CD14-positive monocyte (primary cell): Measurements from ENCODE around the gene TTYH3. TPM values are rescaled to one million over a fixed set of nuclear protein-coding genes. Genes with fewer than 3 reads are reported as not detected.

ENCODE experiments used
- DNase-seq, 3 donors: peaks; one replicate each; pipeline ENCODE4 v3.0.0-alpha.2; 2011 to 2022
- H2AFZ ChIP-seq: 2 replicates; pipeline ENCODE4 v1.6.0; 2012; ENCODE audit warnings: mild to moderate bottlenecking, low read depth, low read length, inconsistent platforms; ENCODE audit not compliant: insufficient read depth, poor library complexity, severe bottlenecking
- H3K27ac ChIP-seq, 2 donors: 1 replicate in 1 of 2; 2 replicates in 1 of 2; pipeline ENCODE4 v1.5.1; 2012 to 2013; ENCODE audit warnings: low read length in 2 of 2, control low read depth in 1 of 2, inconsistent platforms in 1 of 2, low read depth in 1 of 2, mild to moderate bottlenecking in 1 of 2
- H3K27me3 ChIP-seq, 2 donors: one replicate each; pipeline versions ENCODE4 v1.6.0 to v1.6.1; 2011 to 2013; ENCODE audit warnings: low read length in 2 of 2; ENCODE audit not compliant: control insufficient read depth in 2 of 2, insufficient read depth in 2 of 2
- H3K36me3 ChIP-seq, 2 donors: replicated peaks in 1 of 2; 1 replicate in 1 of 2; 2 replicates in 1 of 2; pipeline versions ENCODE4 v1.5.1 to v1.6.1; 2012 to 2013; ENCODE audit warnings: low read length in 2 of 2, control low read depth in 1 of 2, inconsistent platforms in 1 of 2, mild to moderate bottlenecking in 1 of 2; ENCODE audit not compliant: insufficient read depth in 2 of 2, control insufficient read depth in 1 of 2
- H3K4me1 ChIP-seq, 2 donors: 1 replicate in 1 of 2; 2 replicates in 1 of 2; pipeline versions ENCODE4 v1.5.1 to v1.6.1; 2012 to 2013; ENCODE audit warnings: low read length in 2 of 2, control low read depth in 1 of 2, inconsistent platforms in 1 of 2, mild to moderate bottlenecking in 1 of 2, moderate library complexity in 1 of 2; ENCODE audit not compliant: insufficient read depth in 2 of 2, control insufficient read depth in 1 of 2
- H3K4me2 ChIP-seq: replicated peaks from 2 replicates; pipeline ENCODE3; 2012; ENCODE audit warnings: low read length, moderate library complexity, mild to moderate bottlenecking; ENCODE audit not compliant: poor library complexity, severe bottlenecking; ENCODE audit errors: extremely low read depth
- H3K4me3 ChIP-seq, 3 experiments: fragments of 200-600 bp in 1 of 3; sonication (generic) in 1 of 3; replicated peaks in 1 of 3; 1 replicate in 2 of 3; 2 replicates in 1 of 3; pipeline ENCODE4 v1.5.1; 2011 to 2013; ENCODE audit warnings: low read length in 3 of 3, mild to moderate bottlenecking in 3 of 3, control low read depth in 2 of 3, low read depth in 2 of 3, inconsistent platforms in 1 of 3, moderate library complexity in 1 of 3
- H3K79me2 ChIP-seq: 2 replicates; pipeline ENCODE4 v1.6.0; 2012; ENCODE audit warnings: mild to moderate bottlenecking, control low read depth, inconsistent platforms, low read length, moderate library complexity; ENCODE audit not compliant: insufficient read depth
- H3K9ac ChIP-seq: 2 replicates; pipeline ENCODE4 v1.6.0; 2017; ENCODE audit warnings: low read length, mild to moderate bottlenecking; ENCODE audit not compliant: insufficient read depth, poor library complexity, severe bottlenecking
- H3K9me3 ChIP-seq, 2 donors: replicated peaks in 1 of 2; 1 replicate in 1 of 2; 2 replicates in 1 of 2; pipeline versions ENCODE4 v1.5.1 to v1.6.1; 2012 to 2013; ENCODE audit warnings: low read length in 2 of 2, control low read depth in 1 of 2; ENCODE audit not compliant: control insufficient read depth in 1 of 2, insufficient read depth in 1 of 2
- H4K20me1 ChIP-seq: 2 replicates; pipeline ENCODE4 v1.6.0; 2012; ENCODE audit warnings: mild to moderate bottlenecking, low read length, control low read depth, moderate library complexity; ENCODE audit not compliant: insufficient read depth
- H3K27ac Mint-ChIP-seq, 7 donors: one replicate each; pipeline ENCODE4 v1.8.0; 2020; ENCODE audit warnings: mild to moderate bottlenecking in 7 of 7, mixed read lengths in 7 of 7, moderate library complexity in 6 of 7, inconsistent platforms in 2 of 7
- H3K27me3 Mint-ChIP-seq, 3 donors: one replicate each; pipeline ENCODE4 v1.8.0; 2021 to 2022; ENCODE audit warnings: low read depth in 3 of 3, mild to moderate bottlenecking in 3 of 3, mixed read lengths in 3 of 3, moderate library complexity in 3 of 3, inconsistent platforms in 1 of 3
- H3K36me3 Mint-ChIP-seq, 2 donors: one replicate each; pipeline ENCODE4 v1.8.0; 2020; ENCODE audit warnings: mixed read lengths in 2 of 2, inconsistent platforms in 1 of 2, mild to moderate bottlenecking in 1 of 2
- H3K4me1 Mint-ChIP-seq: one replicate; pipeline ENCODE4 v1.8.0; 2020; ENCODE audit warnings: mild to moderate bottlenecking, mixed read lengths
- H3K4me3 Mint-ChIP-seq, 2 donors: one replicate each; pipeline ENCODE4 v1.8.0; 2020; ENCODE audit warnings: mild to moderate bottlenecking in 2 of 2, mixed read lengths in 2 of 2, moderate library complexity in 1 of 2
- H3K9me3 Mint-ChIP-seq, 7 donors: one replicate each; pipeline ENCODE4 v1.8.0; 2020 to 2022; ENCODE audit warnings: mixed read lengths in 7 of 7, mild to moderate bottlenecking in 6 of 7, moderate library complexity in 6 of 7, inconsistent platforms in 2 of 7
- CTCF ChIP-seq: fragments of 200-600 bp; IDR thresholded peaks from one replicate; pipeline ENCODE4 v1.8.0; 2022; ENCODE audit warnings: antibody characterized with exemption, mild to moderate bottlenecking
- WGBS: methylation state at CpG from one replicate; pipeline ENCODE4 v1.1.5; 2013; ENCODE audit warnings: missing lambda C conversion rate; ENCODE audit not compliant: insufficient coverage; 5-methylcytosine and 5-hydroxymethylcytosine counted together
- intact Hi-C, 2 donors: fragments of 100-400 bp; cut with micrococcal nuclease; formaldehyde crosslinking; loops; one replicate each; pipeline versions ENCODE4 v1.15.0 to v1.15.1; 2023
- polyA plus RNA-seq, 3 donors: library from polyadenylated mRNA; depleted of rRNA in 1 of 3; unstranded in 2 of 3; stranded (reverse) in 1 of 3; fragments of 300-500 nt in 2 of 3; fragments of >200 nt in 1 of 3; fragmentation: Illumina TruSeq in 2 of 3; gene quantifications; 1 replicate in 2 of 3; 2 replicates in 1 of 3; pipeline ENCODE4 v1.2.3, GENCODE V29; 2012 to 2021

Gene TTYH3
- polyA plus RNA-seq, 3 donors = 13.4 to 73.5 (median 17.4) TPM

GRCh38 chr7:2594599-2594998 is 37.2 kb upstream of the TTYH3 start:
- H3K36me3 Mint-ChIP-seq = peaks cover 67 to 92% of the 10 kb centered on the region in 2 donors
- H3K4me3 ChIP-seq = no peak overlapping the region
- H3K27me3 Mint-ChIP-seq = no peaks in the 10 kb centered on the region
- H2AFZ ChIP-seq = no peak overlapping the region
- H3K27me3 ChIP-seq = no peaks in the 10 kb centered on the region
- no peak overlapping the region for H3K9ac ChIP-seq
- H3K4me2 ChIP-seq = no peak overlapping the region
- peaks cover 68 to 99% of the 10 kb centered on the region in 2 donors for H3K36me3 ChIP-seq
- no peaks in the 10 kb centered on the region for H3K9me3 Mint-ChIP-seq
- no peak overlapping the region for H3K4me3 Mint-ChIP-seq
- no peak for TF ChIP-seq CTCF
- intact Hi-C loops = no loop called here
- WGBS = 84% methylated on average over 4 of the region's 10 CpGs
- H4K20me1 ChIP-seq = no peaks in the 10 kb centered on the region
- peak overlapping the region in 2 of 7 donors; percentile 12 to 63 for H3K27ac Mint-ChIP-seq
- no peaks in the 10 kb centered on the region for H3K4me1 ChIP-seq
- no peak overlapping the region for H3K27ac ChIP-seq
- no peaks in the 10 kb centered on the region for H3K4me1 Mint-ChIP-seq
- H3K79me2 ChIP-seq = no peaks in the 10 kb centered on the region
- no peaks in the 10 kb centered on the region for H3K9me3 ChIP-seq
- DNase-seq = no peak

- H3K79me2 ChIP-seq = no peaks in the 10 kb centered on the region
- Mint-ChIP-seq H3K27ac (no peak overlapping the region), H3K4me1 (no peaks in the 10 kb centered on the region), H3K9me3 (no peaks in the 10 kb centered on the region), H3K36me3 (peaks cover 66 to 94% of the 10 kb centered on the region in 2 donors), H3K4me3 (no peak overlapping the region), H3K27me3 (no peaks in the 10 kb centered on the region)
- peaks cover 70 to 98% of the 10 kb centered on the region in 2 donors for H3K36me3 ChIP-seq
- no peaks in the 10 kb centered on the region for H4K20me1 ChIP-seq
- H3K27me3 ChIP-seq = no peaks in the 10 kb centered on the region
- no peak overlapping the region for H3K4me3 ChIP-seq
- 88% methylated on average over 23 of the region's 27 CpGs for WGBS
- H2AFZ ChIP-seq = no peak overlapping the region
- no peak overlapping the region for H3K9ac ChIP-seq
- H3K4me1 ChIP-seq = no peaks in the 10 kb centered on the region
- DNase-seq = no peak
- H3K4me2 ChIP-seq = no peak overlapping the region
- H3K9me3 ChIP-seq = no peaks in the 10 kb centered on the region
- intact Hi-C loops = no loop called here
- TF ChIP-seq CTCF = no peak
- no peak overlapping the region for H3K27ac ChIP-seq
Observed at GRCh38 chr7:2595258-2595860, 36.4 kb upstream of the TTYH3 start.
